GM19438 (cell line): ENCODE results near the gene CHAF1B.
"Not testable (repeated sequence)": the region's sequence is repeated elsewhere in the genome, so short reads cannot be mapped to it uniquely, and the experiment has no call there.

Source experiments
- ATAC-seq: cut with Tn5 transposase; IDR thresholded peaks from one replicate; pipeline ENCODE4 v1.9.1; 2021; ENCODE audit warnings: low read depth; ENCODE audit not compliant: unreplicated experiment

The CHAF1B gene

GRCh38 chr21:36386031-36386642 is 945 bp downstream of the CHAF1B start:
- no peak for ATAC-seq

DNA sequence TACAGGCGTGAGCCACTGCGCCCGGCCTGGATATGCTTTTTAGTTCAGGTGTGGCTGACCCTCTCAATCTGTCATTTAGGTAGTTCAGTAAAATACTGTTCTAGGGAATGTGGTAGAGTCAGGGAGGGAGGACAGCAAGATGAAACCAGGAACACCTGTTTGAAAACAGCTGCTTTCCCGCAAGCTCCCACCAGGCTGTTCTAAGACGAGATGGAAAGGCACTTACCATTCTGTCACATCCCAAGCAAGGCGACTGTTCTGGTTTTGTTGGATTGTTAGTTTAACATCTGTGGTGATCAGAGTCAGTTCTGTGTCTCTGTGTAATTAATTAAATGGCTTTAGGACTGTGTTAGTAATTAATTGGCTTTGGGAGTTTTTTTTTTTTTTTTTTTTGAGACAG is 2.9 kb downstream of the CHAF1B start:
- no peak for ATAC-seq

GRCh38 chr21:36388835-36389234 is 3.6 kb downstream of the CHAF1B start:
- ATAC-seq, result no peak

DNA sequence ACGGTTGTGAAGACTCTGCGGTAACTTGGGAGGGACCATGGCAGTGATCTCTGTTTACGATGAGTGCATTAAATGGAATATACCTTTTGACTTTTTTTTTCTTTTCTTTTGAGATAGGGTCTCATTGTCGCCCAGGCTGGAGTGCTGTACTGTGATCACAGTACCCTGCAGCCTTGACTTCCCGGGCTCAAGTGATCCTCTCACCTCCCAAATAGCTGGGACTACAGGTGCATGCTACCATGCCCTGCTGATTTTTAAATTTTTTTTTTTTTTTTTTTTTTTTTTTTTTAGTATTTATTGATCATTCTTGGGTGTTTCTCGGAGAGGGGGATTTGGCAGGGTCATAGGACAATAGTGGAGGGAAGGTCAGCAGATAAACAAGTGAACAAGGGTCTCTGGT is 6.5 kb downstream of the CHAF1B start:
- ATAC-seq, result not testable (repeated sequence)

DNA sequence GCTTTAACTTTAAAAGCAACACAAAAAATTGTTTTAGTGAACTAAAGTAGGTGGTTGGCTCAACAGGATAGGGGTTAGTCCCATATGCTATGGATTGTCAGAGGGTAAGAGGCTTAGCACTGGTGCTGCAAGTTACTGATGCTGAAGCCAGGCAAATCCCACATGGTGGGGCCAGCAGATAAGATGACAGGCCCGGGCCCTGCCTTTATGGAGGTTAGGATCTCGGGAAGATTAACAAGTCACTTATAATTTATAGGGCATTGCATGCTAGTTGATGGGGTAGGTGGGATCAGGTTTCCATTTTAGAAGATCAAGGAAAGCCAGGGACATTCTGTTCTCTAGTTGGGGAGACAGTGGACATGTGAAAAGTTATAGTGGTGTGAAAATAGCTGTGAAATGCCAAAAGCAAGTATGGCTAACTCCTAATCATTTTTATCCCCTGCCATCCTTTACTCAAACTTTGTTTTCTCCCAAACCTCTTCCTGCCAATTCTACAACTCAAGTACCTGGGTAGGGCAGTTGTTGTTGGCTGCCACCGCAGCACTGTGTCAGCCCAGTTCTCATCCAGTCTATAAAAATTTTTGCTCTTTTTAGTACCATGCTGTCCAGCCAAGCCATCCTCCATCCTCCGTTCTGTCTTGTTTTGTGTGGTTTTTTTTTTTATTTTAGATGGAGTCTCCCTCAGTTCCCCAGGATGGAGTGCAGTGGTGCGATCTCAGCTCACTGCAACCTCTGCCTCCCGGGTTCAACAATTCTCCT is 10.3 kb downstream of the CHAF1B start:
- ATAC-seq, result no peak

DNA sequence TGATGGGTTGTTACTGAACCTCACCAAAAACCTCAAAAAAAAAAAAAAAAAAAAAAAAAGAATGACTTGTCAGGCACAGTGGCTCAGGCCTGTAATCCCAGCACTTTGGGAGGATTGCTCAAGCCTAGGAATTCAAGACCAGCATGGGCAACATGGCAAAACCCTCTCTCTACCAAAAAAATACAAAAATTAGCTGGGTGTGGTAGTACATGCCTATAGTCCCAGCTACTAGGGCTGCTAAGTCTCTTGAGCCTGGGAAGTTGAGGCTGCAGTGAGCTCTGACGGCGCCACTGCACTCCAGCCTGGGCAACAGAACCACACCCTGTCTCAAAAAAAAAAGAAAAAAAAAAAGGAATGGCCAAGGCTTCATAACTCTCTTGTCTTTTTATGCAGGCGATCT is 11.1 kb downstream of the CHAF1B start:
- ATAC-seq, result no peak

GRCh38 chr21:36396971-36397370 is 11.8 kb downstream of the CHAF1B start:
- no peak for ATAC-seq

DNA sequence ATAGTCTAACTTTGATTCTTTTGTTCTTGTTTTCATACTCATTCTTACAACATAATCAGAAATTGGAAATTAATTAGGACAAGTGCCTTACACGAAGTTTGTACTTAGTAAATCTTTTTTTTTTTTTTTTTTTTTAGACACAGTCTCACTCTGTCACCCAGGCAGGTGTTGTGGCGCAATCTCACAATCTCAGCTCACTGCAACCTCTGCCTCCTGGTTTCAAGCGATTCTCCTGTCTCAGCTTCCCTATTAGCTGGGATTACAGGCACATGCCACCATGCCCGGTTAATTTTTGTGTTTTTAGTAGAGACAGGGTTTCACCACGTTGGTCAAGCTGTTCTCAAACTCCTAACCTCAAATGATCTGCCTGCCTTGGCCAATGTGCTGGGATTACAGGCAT is 12.4 kb downstream of the CHAF1B start:
- ATAC-seq, result no peak

DNA sequence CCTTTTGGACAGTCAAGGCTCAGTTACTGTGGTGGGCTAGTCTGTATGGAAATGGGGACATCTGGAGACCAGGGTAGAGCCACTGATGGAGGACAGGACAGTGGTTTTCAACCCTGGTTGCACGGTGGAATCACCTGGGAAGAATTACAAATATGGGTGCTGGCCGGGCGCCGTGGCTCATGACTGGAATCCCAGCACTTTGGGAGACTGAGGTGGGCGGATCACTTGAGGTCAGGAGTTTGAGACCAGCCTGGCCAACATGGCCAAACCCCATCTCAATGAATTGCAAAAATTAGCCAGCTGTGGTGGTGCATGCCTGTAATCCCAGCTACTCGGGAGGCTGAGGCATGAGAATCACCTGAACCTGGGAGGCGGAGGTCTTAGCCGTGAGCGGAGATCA is 14.5 kb downstream of the CHAF1B start:
- not testable (repeated sequence) for ATAC-seq

DNA sequence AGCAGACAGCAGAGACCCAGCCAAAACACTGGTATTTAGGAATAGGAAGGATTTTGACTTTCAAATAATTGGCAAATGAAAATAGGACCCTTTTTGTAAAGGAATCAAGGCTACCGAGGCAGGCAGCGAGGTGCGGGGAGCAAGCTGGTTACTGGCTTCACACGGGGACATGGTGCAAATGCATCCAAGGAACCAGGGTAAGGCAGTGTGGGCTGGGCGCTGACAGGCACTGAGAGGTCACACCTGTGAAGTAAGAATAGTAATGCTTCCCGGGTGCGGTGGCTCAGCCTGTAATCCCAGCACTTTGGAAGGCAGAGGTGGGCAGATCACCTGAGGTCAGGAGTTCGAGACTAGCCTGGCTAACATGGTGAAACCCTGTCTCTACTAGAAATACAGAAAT is 15.5 kb downstream of the CHAF1B start:
- no peak for ATAC-seq

DNA sequence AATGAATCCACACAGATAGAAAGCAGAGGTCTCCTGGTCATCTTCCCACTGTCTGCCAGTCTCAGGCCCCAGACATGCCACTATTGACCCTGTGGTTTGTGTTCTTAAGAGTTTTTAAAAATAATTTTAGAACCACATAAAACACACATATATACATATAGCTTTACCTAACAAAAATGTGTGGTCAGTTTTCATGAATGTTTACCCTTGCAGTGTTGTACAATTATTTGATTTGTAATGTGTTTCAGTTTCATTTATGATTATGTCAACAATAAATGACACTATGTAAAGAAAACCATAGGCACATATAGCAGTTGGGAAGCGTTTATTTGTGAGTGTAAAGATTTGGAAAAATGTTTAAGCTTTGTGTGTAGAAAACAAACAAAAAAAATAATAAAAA is 17.1 kb downstream of the CHAF1B start:
- ATAC-seq, result no peak

DNA sequence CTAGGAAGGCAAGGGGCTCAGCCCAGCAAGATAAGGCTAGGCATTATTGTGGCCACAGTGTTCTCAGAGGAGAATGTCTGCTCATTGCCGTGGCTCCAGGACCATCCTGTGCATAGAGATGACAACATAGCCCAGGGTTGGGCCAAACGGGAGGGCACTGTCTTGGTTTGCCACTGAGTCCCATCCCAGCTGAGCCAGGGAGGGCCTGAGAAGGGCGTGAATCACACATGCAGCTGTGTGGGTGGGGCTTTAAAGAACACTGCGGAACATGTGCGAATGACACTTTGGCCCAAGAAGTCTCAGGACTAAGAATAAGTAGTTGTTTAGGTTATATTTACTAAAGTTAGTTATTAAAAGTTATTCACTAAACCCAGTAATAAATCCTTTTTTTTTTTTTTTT is 18.5 kb downstream of the CHAF1B start:
- ATAC-seq, result no peak

DNA sequence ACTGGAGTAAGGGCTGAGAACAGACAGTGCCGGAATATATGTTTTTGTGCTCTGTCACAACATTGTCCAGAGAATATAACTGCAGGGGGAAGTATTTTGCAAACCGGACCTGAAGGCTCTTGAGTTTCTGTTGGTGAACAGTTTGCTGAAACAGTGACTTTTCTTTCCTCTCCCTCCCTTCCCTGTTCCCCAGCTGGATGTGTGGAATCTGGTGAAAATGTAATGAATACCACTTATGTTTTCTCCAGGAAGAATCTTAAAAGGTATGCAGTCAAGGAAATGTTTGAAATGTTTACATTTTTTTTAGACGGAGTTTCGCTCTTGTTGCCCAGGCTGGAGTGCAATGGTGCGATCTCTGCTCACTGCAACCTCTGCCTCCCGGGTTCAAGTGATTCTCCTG is 23.4 kb downstream of the CHAF1B start:
- no peak for ATAC-seq

DNA sequence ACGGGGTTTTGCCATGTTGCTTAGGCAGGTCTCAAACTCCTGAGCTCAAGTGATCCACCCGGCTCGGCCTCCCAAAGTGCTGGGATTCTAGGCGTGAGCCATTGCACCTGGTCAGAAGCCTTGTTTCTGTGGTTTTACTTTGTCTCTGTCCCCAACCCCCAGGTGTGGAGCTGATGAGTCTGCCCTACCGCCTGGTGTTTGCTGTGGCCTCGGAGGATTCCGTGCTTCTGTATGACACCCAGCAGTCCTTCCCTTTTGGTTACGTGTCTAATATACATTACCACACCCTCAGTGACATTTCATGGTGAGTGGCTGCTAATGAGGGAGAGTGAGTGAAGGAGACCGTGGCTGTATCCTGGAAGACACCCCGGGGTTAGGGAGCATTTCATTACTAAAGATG is 26.1 kb downstream of the CHAF1B start:
- no peak for ATAC-seq

- ATAC-seq, result no peak
Observed at GRCh38 chr21:36412916-36413315, 27.7 kb downstream of the CHAF1B start.

- ATAC-seq, result no peak
Observed at GRCh38 chr21:36415375-36415774, 30.2 kb downstream of the CHAF1B start.

- ATAC-seq, result no peak
Observed at GRCh38 chr21:36419241-36419640, 34.0 kb downstream of the CHAF1B start.

DNA sequence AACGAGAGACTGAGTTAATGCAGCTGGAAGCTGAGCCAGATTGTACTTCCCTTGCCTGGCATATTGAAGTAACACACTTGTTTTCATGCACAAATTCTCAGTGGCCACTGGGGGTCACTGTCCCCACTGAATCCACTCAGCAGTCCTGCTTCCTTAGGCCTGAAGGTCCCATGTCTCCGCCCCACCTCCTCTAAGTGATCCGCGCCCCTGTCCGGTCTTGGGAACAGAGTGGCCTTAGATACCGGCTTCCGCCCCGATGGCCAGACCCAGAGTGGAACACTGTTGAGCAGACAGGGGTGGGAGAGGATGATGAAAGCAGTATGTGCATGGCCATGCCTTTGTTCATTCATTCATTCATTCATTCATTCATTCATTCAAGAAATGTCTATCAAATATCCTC is 34.8 kb downstream of the CHAF1B start:
- no peak for ATAC-seq

DNA sequence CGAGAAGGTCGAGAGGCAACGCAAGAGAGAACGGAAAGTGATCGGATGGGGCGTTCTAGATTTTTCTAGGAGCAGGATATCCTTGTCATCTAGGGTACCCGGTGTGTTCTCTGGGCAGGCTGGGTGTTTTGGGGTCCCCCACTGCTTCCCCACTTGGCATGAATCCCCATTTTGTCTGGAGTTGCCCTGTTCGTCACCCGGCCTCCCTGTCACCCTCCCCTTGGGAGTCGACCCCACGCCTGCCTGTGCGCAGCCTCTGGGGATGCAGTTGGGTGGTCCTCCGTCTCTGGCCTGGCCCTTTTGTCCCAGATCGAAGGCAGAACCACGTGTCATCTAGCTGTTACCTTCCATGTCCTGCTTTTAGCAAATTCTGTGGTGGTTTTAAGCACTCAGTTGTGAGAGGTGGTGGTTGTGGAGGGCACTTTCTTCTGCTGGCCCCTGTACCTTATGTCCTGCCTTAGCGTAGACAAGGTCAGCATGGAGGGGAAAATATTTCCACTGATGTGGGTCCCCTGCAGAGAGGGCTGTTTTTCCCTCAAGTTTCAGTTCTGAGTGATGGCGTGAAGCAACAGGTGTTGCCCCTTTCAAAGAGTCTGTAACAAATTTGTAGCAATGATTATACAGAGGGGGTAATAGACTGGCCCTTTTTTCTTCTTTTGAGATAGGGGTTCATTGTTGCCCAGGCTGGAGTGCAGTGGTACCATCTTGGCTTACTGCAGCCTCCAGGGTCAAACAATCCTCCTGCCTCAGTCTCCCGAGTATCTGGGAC is 35.6 kb downstream of the CHAF1B start:
- ATAC-seq, result no peak

GRCh38 chr21:36422279-36423098 is 37.3 kb downstream of the CHAF1B start:
- ATAC-seq, result no peak
